ENCODE measurements around the gene FOXP1. TPM values are rescaled to one million over a fixed set of nuclear protein-coding genes. Genes with fewer than 3 reads are reported as not detected.

FOXP1 gene
- polyA plus RNA-seq, 1 experiment: 56.6 TPM

GRCh38 chr3:71376503-71376902 lies 207.0 kb downstream of the FOXP1 start:
- Histone ChIP-seq H3K27me3 (ENCODE audit: control insufficient read depth, insufficient read depth, low read length) (no peaks in the 10 kb centered on the region), H3K27ac (ENCODE audit: low read depth, low read length) (no peak overlapping the region), H3K9me3 (ENCODE audit: control insufficient read depth, insufficient read depth, low read length) (no peaks in the 10 kb centered on the region), H3K4me3 (ENCODE audit: low read depth, low read length) (no peak overlapping the region)
- TF ChIP-seq CTCF (IDR thresholded peaks at IDR 0.05; ENCODE audit: low read depth, low read length): no peak
- POLR2A ChIA-PET: no interaction called here
- CTCF ChIA-PET: interaction anchor here (0.6 kb wide), 1 partner anchor 673 kb away, joined by 3 read pairs; no protein-coding TSS in a partner anchor
- no peak for DNase-seq (ENCODE audit: low read depth, low spot score)

- POLR2A ChIA-PET: no interaction called here
Measured at GRCh38 chr3:71374582-71374981, 208.9 kb downstream of the FOXP1 start.

GRCh38 chr3:71372911-71373637 lies 210.5 kb downstream of the FOXP1 start:
- DNase-seq (ENCODE audit: low read depth, low spot score): no peak
- POLR2A ChIA-PET: no interaction called here
- Histone ChIP-seq H3K27me3 (ENCODE audit: control insufficient read depth, insufficient read depth, low read length) (no peaks in the 10 kb centered on the region), H3K4me3 (ENCODE audit: low read depth, low read length) (no peak overlapping the region), H3K9me3 (ENCODE audit: control insufficient read depth, insufficient read depth, low read length) (no peaks in the 10 kb centered on the region), H3K27ac (ENCODE audit: low read depth, low read length) (no peak overlapping the region)
- no peak for TF ChIP-seq CTCF (IDR thresholded peaks at IDR 0.05; ENCODE audit: low read depth, low read length)
- CTCF ChIA-PET: interaction anchor here (1.0 kb wide), 1 partner anchor 24 kb away, joined by 4 read pairs; no protein-coding TSS in a partner anchor

More at GRCh38 chr3:71374582-71374981, 208.9 kb downstream of the FOXP1 start:
- no peak for TF ChIP-seq CTCF (IDR thresholded peaks at IDR 0.05; ENCODE audit: low read depth, low read length)
- no peak for DNase-seq (ENCODE audit: low read depth, low spot score)
- Histone ChIP-seq H3K27me3 (ENCODE audit: control insufficient read depth, insufficient read depth, low read length) (no peaks in the 10 kb centered on the region), H3K9me3 (ENCODE audit: control insufficient read depth, insufficient read depth, low read length) (no peaks in the 10 kb centered on the region), H3K4me3 (ENCODE audit: low read depth, low read length) (no peak overlapping the region), H3K27ac (ENCODE audit: low read depth, low read length) (no peak overlapping the region)
- CTCF ChIA-PET: no interaction called here

- Histone ChIP-seq H3K27me3 (ENCODE audit: control insufficient read depth, insufficient read depth, low read length) (no peaks in the 10 kb centered on the region), H3K9me3 (ENCODE audit: control insufficient read depth, insufficient read depth, low read length) (no peaks in the 10 kb centered on the region), H3K4me3 (ENCODE audit: low read depth, low read length) (no peak overlapping the region), H3K27ac (ENCODE audit: low read depth, low read length) (no peak overlapping the region)
- no peak for DNase-seq (ENCODE audit: low read depth, low spot score)
- POLR2A ChIA-PET: no interaction called here
- no peak for TF ChIP-seq CTCF (IDR thresholded peaks at IDR 0.05; ENCODE audit: low read depth, low read length)
- CTCF ChIA-PET: interaction anchor here (1.0 kb wide), 1 partner anchor 25 kb away, joined by 4 read pairs; no protein-coding TSS in a partner anchor
Measured at GRCh38 chr3:71372241-71372768, 211.2 kb downstream of the FOXP1 start.

GRCh38 chr3:71371282-71371681 lies 212.2 kb downstream of the FOXP1 start:
- Histone ChIP-seq H3K9me3 (ENCODE audit: control insufficient read depth, insufficient read depth, low read length) (no peaks in the 10 kb centered on the region), H3K27ac (ENCODE audit: low read depth, low read length) (no peak overlapping the region), H3K27me3 (ENCODE audit: control insufficient read depth, insufficient read depth, low read length) (no peaks in the 10 kb centered on the region), H3K4me3 (ENCODE audit: low read depth, low read length) (no peak overlapping the region)
- POLR2A ChIA-PET: interaction anchor here (0.7 kb wide), 1 partner anchor 151 kb away, joined by 6 read pairs; no protein-coding TSS in a partner anchor
- no peak for TF ChIP-seq CTCF (IDR thresholded peaks at IDR 0.05; ENCODE audit: low read depth, low read length)
- no peak for DNase-seq (ENCODE audit: low read depth, low spot score)
- CTCF ChIA-PET: no interaction called here

All from AG04450 (cell line).